Stromal cell of bone marrow (primary cell): ENCODE data around the gene PPP1CA.

ENCODE experiments used
- DNase-seq: peaks from one replicate; pipeline ENCODE4 v3.0.0-alpha.2; 2012; ENCODE audit warnings: low read depth

Gene PPP1CA

DNA sequence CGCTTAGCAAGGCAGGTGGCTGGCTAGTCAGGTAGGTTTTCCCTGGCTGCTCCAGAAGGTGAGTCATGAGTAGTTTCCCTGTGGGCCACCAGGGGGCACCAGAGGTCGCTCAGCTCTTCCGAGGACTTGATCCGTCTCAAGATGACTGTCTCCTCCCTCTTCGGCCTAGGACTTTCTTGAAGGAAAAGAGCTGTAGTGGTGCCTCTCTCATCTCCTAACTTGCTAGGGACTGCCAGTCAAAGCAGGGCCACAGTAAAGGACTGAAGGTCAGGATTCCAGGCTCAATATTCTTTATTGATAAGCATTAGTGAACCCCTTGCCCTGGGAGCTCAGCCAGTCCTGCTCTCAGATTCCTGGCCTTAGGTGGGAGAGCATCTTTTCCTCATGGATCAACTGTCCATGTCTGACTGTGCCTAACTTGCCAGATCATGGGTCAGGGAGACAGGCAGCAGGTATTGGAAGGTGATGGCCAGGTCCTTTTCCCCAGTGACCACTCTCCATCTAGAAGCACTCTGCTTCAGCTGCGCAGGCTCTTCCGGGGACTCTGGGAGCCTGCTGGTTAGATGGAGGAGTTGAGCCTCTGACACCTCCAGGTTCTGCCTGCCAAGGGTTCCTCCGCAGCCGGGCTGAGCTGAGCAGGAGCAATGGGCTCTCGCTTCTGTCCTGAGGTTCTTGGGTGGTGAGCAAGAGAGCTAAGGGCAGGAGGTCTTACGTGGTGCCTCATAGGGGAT, 50.2 kb downstream of the PPP1CA start:
- peak; percentile 60 for DNase-seq

DNA sequence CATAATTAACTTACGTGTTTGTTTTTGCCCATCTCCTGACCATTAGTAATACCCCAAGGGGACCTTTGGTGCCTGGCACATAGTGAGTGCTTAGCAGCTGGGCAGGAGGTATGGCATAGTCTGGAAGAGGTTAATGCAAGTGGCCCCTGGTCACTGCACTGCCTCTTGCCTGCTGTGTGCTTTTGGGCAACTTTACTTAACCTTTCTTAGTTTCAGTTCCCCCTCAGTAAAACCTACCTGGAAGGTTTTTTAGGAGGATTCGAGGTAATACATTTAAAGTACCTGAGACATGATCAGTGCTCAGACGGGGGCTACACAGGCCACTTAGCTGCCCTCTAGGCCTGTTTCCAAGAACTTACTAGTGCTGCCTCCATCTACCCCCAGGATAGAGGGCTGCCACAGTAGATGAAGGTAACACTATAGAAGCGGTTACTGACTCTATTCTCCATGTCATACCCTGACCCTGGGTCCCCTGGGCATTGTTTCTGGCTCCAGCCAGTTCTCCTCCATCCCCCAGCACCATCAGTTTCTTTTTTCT, 51.7 kb downstream of the PPP1CA start:
- DNase-seq: no peak

DNA sequence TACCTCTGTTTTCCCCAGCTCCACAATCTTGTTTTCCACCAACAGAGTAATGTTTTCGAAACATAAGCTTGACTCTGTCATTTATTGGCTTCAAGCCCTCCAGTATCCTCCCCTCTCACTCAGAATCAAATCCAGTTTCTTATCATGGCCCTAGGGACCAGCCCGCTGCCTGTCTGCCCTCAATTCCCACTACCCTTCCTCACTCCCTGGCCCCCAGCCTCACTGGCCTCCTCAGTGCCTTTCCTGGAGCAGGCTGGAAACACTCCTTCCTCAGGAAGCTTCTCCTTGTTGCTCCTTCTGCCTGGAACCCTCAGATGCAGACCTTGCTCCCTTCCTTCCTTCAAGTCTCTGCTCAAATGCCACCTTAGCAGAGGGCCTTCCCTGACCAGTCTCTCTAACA, 52.2 kb downstream of the PPP1CA start:
- DNase-seq: no peak

DNA sequence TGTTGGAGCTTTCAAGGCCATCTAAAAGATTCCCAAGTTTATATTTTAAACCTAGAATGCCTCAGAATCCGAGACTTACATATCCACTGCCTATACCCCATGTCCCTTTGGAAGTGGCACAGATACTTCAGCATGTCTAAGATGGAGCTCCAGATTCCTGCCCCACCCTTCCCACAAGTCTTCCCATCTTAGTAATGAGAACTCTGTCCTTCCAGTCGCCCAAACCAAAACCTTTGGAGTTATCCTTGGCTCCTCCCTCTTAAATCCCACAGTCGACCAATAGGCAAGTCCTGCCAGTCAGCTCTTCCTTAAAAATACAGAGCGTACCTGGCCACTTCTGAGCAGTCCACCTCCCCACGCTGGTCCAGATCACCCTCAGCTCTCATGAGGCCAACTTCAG, 52.6 kb downstream of the PPP1CA start:
- DNase-seq: no peak
